Thymus (tissue), 11 donors: ENCODE data around the gene NDUFA11. TPM values are rescaled to one million over a fixed set of nuclear protein-coding genes. Genes with fewer than 3 reads are reported as not detected.
"Not testable (repeated sequence)": the region's sequence is repeated elsewhere in the genome, so short reads cannot be mapped to it uniquely, and the experiment has no call there.

Experiments
- DNase-seq, 9 donors: peaks; one replicate each; pipeline ENCODE4 v3.0.0-alpha.2; 2013; ENCODE audit warnings: low spot score in 9 of 9, low read depth in 6 of 9, missing footprints in 1 of 9
- H3K27ac ChIP-seq, 2 donors: one replicate each; pipeline ENCODE4 v1.5.1; 2013; ENCODE audit warnings: control low read depth in 1 of 2, low read depth in 1 of 2, low read length in 1 of 2, mild to moderate bottlenecking in 1 of 2, moderate library complexity in 1 of 2
- H3K27me3 ChIP-seq, 2 donors: one replicate each; pipeline ENCODE4 v1.5.1; 2013; ENCODE audit warnings: low read length in 1 of 2; ENCODE audit not compliant: control insufficient read depth in 2 of 2, insufficient read depth in 1 of 2
- H3K36me3 ChIP-seq, 2 donors: one replicate each; pipeline ENCODE4 v1.5.1; 2013; ENCODE audit warnings: low read length in 1 of 2, mild to moderate bottlenecking in 1 of 2, moderate library complexity in 1 of 2; ENCODE audit not compliant: control insufficient read depth in 2 of 2, insufficient read depth in 2 of 2
- H3K4me1 ChIP-seq, 2 donors: one replicate each; pipeline ENCODE4 v1.5.1; 2013; ENCODE audit warnings: low read length in 2 of 2; ENCODE audit not compliant: control insufficient read depth in 2 of 2, insufficient read depth in 2 of 2
- H3K4me3 ChIP-seq, 2 donors: one replicate each; pipeline ENCODE4 v1.5.1; 2013; ENCODE audit warnings: low read length in 2 of 2, control low read depth in 1 of 2, mild to moderate bottlenecking in 1 of 2
- H3K9me3 ChIP-seq, 2 donors: one replicate each; pipeline ENCODE4 v1.5.1; 2013; ENCODE audit warnings: low read length in 1 of 2, mild to moderate bottlenecking in 1 of 2; ENCODE audit not compliant: control insufficient read depth in 2 of 2, insufficient read depth in 1 of 2
- WGBS: extraction: QIAGEN DNeasy Blood & Tissue Kit; methylation state at CpG from one replicate; pipeline ENCODE4 v1.1.7; 2013; 5-methylcytosine and 5-hydroxymethylcytosine counted together
- polyA plus RNA-seq: library from polyadenylated mRNA; stranded (reverse); fragments of 200-250 nt; gene quantifications from one replicate; pipeline ENCODE4 v1.2.3, GENCODE V29; 2013
- total RNA-seq: library from RNA; stranded (reverse); fragments of 120-200 nt; gene quantifications from one replicate; pipeline ENCODE4 v1.2.4, GENCODE V29; 2013
- donor health status: healthy.

Gene NDUFA11
- total and polyA plus RNA-seq, 2 donors: 218 to 292 TPM

GRCh38 chr19:5880196-5880595, 23.4 kb downstream of the NDUFA11 start:
- no peak for DNase-seq
- H3K36me3 ChIP-seq: no peaks in the 10 kb centered on the region
- H3K27me3 ChIP-seq: peaks cover 2 to 55% of the 10 kb centered on the region in 2 donors
- H3K27ac ChIP-seq: no peak overlapping the region
- H3K4me3 ChIP-seq: no peak overlapping the region
- 55% methylated on average over 6 of the region's 6 CpGs for WGBS
- no peaks in the 10 kb centered on the region for H3K9me3 ChIP-seq
- peaks cover 0 to 7% of the 10 kb centered on the region in 2 donors for H3K4me1 ChIP-seq

- Histone ChIP-seq H3K36me3 (no peaks in the 10 kb centered on the region), H3K27me3 (peaks cover 2 to 53% of the 10 kb centered on the region in 2 donors), H3K4me3 (no peak overlapping the region), H3K4me1 (peaks cover 0 to 7% of the 10 kb centered on the region in 2 donors), H3K9me3 (no peaks in the 10 kb centered on the region), H3K27ac (peak overlapping the region in 1 of 2 donors; percentile 52)
- DNase-seq: no peak
- 86% methylated on average over 9 of the region's 9 CpGs for WGBS
These were observed 25.7 kb downstream of the NDUFA11 start for GRCh38 chr19:5877882-5878281.

GRCh38 chr19:5877427-5877826, 26.2 kb downstream of the NDUFA11 start:
- WGBS: 92% methylated on average over 8 of the region's 8 CpGs
- Histone ChIP-seq H3K4me3 (no peak overlapping the region), H3K27me3 (peaks cover 2 to 50% of the 10 kb centered on the region in 2 donors), H3K27ac (peak overlapping the region in 1 of 2 donors; percentile 52), H3K36me3 (no peaks in the 10 kb centered on the region), H3K9me3 (no peaks in the 10 kb centered on the region), H3K4me1 (peaks cover 0 to 7% of the 10 kb centered on the region in 2 donors)
- DNase-seq: no peak

GRCh38 chr19:5874496-5874895, 29.1 kb downstream of the NDUFA11 start:
- H3K27ac ChIP-seq, H3K4me1 ChIP-seq, H3K4me3 ChIP-seq, H3K9me3 ChIP-seq, H3K36me3 ChIP-seq, DNase-seq: not testable (repeated sequence)
- peaks cover 0 to 22% of the 10 kb centered on the region in 2 donors for H3K27me3 ChIP-seq
- WGBS: 88% methylated on average over 7 of the region's 7 CpGs

GRCh38 chr19:5873617-5874199, 29.9 kb downstream of the NDUFA11 start:
- H3K4me3 ChIP-seq: no peak overlapping the region
- H3K4me1 ChIP-seq: no peaks in the 10 kb centered on the region
- H3K27ac ChIP-seq: no peak overlapping the region
- WGBS: 96% methylated on average over 12 of the region's 12 CpGs
- H3K36me3 ChIP-seq: no peaks in the 10 kb centered on the region
- peaks cover 0 to 14% of the 10 kb centered on the region in 2 donors for H3K27me3 ChIP-seq
- no peak for DNase-seq
- no peaks in the 10 kb centered on the region for H3K9me3 ChIP-seq

GRCh38 chr19:5870986-5871394, 32.6 kb downstream of the NDUFA11 start:
- no peaks in the 10 kb centered on the region for H3K27me3 ChIP-seq
- H3K4me1 ChIP-seq: no peaks in the 10 kb centered on the region
- no peaks in the 10 kb centered on the region for H3K36me3 ChIP-seq
- 90% methylated on average over 12 of the region's 12 CpGs for WGBS
- no peak for DNase-seq
- no peak overlapping the region for H3K4me3 ChIP-seq
- H3K27ac ChIP-seq: no peak overlapping the region
- H3K9me3 ChIP-seq: no peaks in the 10 kb centered on the region

GRCh38 chr19:5867201-5868136, 36.1 kb downstream of the NDUFA11 start:
- H3K4me3 ChIP-seq: no peak overlapping the region
- 89% methylated on average over 31 of the region's 31 CpGs for WGBS
- no peak for DNase-seq
- H3K9me3 ChIP-seq: no peaks in the 10 kb centered on the region
- no peaks in the 10 kb centered on the region for H3K36me3 ChIP-seq
- no peak overlapping the region for H3K27ac ChIP-seq
- H3K27me3 ChIP-seq: no peaks in the 10 kb centered on the region
- no peaks in the 10 kb centered on the region for H3K4me1 ChIP-seq

- Histone ChIP-seq H3K9me3 (no peaks in the 10 kb centered on the region), H3K4me1 (no peaks in the 10 kb centered on the region), H3K4me3 (no peak overlapping the region), H3K27me3 (no peaks in the 10 kb centered on the region), H3K27ac (no peak overlapping the region), H3K36me3 (no peaks in the 10 kb centered on the region)
- no peak for DNase-seq
- 91% methylated on average over 11 of the region's 11 CpGs for WGBS
These were observed 37.8 kb downstream of the NDUFA11 start for GRCh38 chr19:5865772-5866171.

GRCh38 chr19:5864725-5865486, 38.7 kb downstream of the NDUFA11 start:
- DNase-seq: peak in 1 of 9 donors; percentile 6
- H3K4me3 ChIP-seq: no peak overlapping the region
- no peaks in the 10 kb centered on the region for H3K9me3 ChIP-seq
- H3K27me3 ChIP-seq: no peaks in the 10 kb centered on the region
- no peak overlapping the region for H3K27ac ChIP-seq
- 94% methylated on average over 14 of the region's 14 CpGs for WGBS
- no peaks in the 10 kb centered on the region for H3K4me1 ChIP-seq
- no peaks in the 10 kb centered on the region for H3K36me3 ChIP-seq
